PC-9 (cell line): ENCODE data around the gene TF.

Experiments
- CTCF ChIP-seq: fragments of 200-600 bp; sonication (generic); conservative IDR thresholded peaks from 2 replicates; pipeline ENCODE4 v1.6.1; 2017; ENCODE audit warnings: mixed run types, antibody characterized with exemption, mild to moderate bottlenecking, moderate library complexity
- EZH2 ChIP-seq: fragments of 200-600 bp; sonication (generic); IDR thresholded peaks from 2 replicates; pipeline ENCODE4 v1.8.0; 2017; ENCODE audit warnings: antibody characterized with exemption, low read depth

GRCh38 chr3:133758568-133758928 lies 12.4 kb downstream of the TF start:
- TF ChIP-seq CTCF (no peak), EZH2 (no peak)
